ENCODE results near the gene GIMAP4. TPM values are rescaled to one million over a fixed set of nuclear protein-coding genes. Genes with fewer than 3 reads are reported as not detected.

The GIMAP4 gene
- total and polyA plus RNA-seq, 7 experiments from 2014 or later = 74.9 to 762 (median 406) TPM

GRCh38 chr7:150531704-150532103 is 35.5 kb upstream of the GIMAP4 start:
- Histone ChIP-seq H3K36me3 (ENCODE audit: control insufficient read depth in 2 of 3, insufficient read depth in 3 of 3, low read length in 3 of 3) (no peaks in the 10 kb centered on the region), H3K4me1 (ENCODE audit: control insufficient read depth in 2 of 2, insufficient read depth in 2 of 2, low read length in 2 of 2) (peaks cover 0 to 7% of the 10 kb centered on the region in 2 donors), H3K27ac (ENCODE audit: low read depth, low read length) (no peak overlapping the region), H3K4me3 (ENCODE audit: low read length) (no peak overlapping the region), H3K9me3 (ENCODE audit: control insufficient read depth in 2 of 3, low read length in 3 of 3) (peaks cover 7 to 35% (median 15%) of the 10 kb centered on the region in 3 experiments), H3K27me3 (ENCODE audit: control insufficient read depth in 2 of 2, insufficient read depth in 2 of 2, low read length in 2 of 2) (no peaks in the 10 kb centered on the region)
- DNase-seq = no peak
- peaks cover 33 to 87% (median 69%) of the 10 kb centered on the region in 11 donors for H3K9me3 Mint-ChIP-seq
- no peaks in the 10 kb centered on the region for H3K27me3 Mint-ChIP-seq
- CTCF ChIA-PET = interaction anchor here (1.4 kb wide), 2 partner anchors 11 to 21 kb away, joined by 5 read pairs; no protein-coding TSS in a partner anchor
- H3K4me3 Mint-ChIP-seq = peak overlapping the region in 2 of 10 donors; percentile 9 to 19
- intact Hi-C loops (cut with micrococcal nuclease) = no loop called here
- H3K27ac Mint-ChIP-seq = peak overlapping the region in 2 of 9 donors; percentile 53 to 67
- POLR2A ChIA-PET = interaction anchor here (0.9 to 17.4 kb wide), 7 partner anchors 8 to 224 kb away, joined by 3 to 217 read pairs (median 4); partner anchors contain the start of gene GIMAP4
- no peak for ATAC-seq
- peaks cover 42 to 81% (median 52%) of the 10 kb centered on the region in 5 donors for H3K36me3 Mint-ChIP-seq
- peaks cover 8 to 55% (median 48%) of the 10 kb centered on the region in 7 donors for H3K4me1 Mint-ChIP-seq

GRCh38 chr7:150538259-150538658 is 28.9 kb upstream of the GIMAP4 start:
- H3K27ac Mint-ChIP-seq = peak overlapping the region in 1 of 9 donors; percentile 43
- H3K4me1 ChIP-seq (ENCODE audit: control insufficient read depth in 2 of 2, insufficient read depth in 2 of 2, low read length in 2 of 2) = no peaks in the 10 kb centered on the region
- H3K9me3 Mint-ChIP-seq = peaks cover 2 to 87% (median 54%) of the 10 kb centered on the region in 11 donors
- no peak for ATAC-seq
- intact Hi-C loops (cut with micrococcal nuclease) = no loop called here
- H3K27me3 Mint-ChIP-seq = no peaks in the 10 kb centered on the region
- H3K27ac ChIP-seq (ENCODE audit: low read depth, low read length) = no peak overlapping the region
- H3K27me3 ChIP-seq (ENCODE audit: control insufficient read depth in 2 of 2, insufficient read depth in 2 of 2, low read length in 2 of 2) = no peaks in the 10 kb centered on the region
- CTCF ChIA-PET = interaction anchor here (1.2 kb wide), 1 partner anchor 58 kb away, joined by 3 read pairs; no protein-coding TSS in a partner anchor
- POLR2A ChIA-PET = interaction anchor here (0.7 to 17.4 kb wide), 9 partner anchors 9 to 218 kb away, joined by 3 to 217 read pairs (median 5); partner anchors contain the start of genes GIMAP4 and GIMAP8
- peaks cover 17 to 55% (median 21%) of the 10 kb centered on the region in 3 experiments for H3K9me3 ChIP-seq (ENCODE audit: control insufficient read depth in 2 of 3, low read length in 3 of 3)
- peak in 1 of 9 donors; percentile 20 for DNase-seq
- H3K36me3 Mint-ChIP-seq = peaks cover 26 to 74% (median 56%) of the 10 kb centered on the region in 5 donors
- peaks cover 3 to 39% (median 20%) of the 10 kb centered on the region in 7 donors for H3K4me1 Mint-ChIP-seq
- H3K4me3 ChIP-seq (ENCODE audit: low read length) = no peak overlapping the region
- peak overlapping the region in 1 of 10 donors; percentile 16 for H3K4me3 Mint-ChIP-seq
- no peaks in the 10 kb centered on the region for H3K36me3 ChIP-seq (ENCODE audit: control insufficient read depth in 2 of 3, insufficient read depth in 3 of 3, low read length in 3 of 3)

DNA sequence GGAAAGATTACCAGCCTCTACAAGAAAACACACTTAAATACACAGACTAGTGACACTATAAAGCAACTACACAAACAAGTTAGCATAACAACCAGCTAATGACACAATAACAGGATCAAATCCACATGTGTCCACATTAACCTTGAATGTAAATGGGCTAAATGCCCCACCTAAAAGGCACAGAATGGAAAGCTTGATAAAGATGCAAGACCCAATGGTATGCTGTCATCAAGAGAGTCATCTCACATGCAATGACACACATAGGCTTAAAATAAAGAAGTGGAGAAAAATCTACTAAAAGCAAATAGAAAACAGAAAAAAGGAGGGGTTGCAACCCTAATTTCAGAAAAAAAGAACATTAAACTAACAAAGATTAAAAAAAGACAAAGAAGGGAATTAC is 14.0 kb upstream of the GIMAP4 start:
- Mint-ChIP-seq H3K36me3 (peaks cover 22 to 80% (median 44%) of the 10 kb centered on the region in 5 donors), H3K9me3 (peaks cover 12 to 87% (median 48%) of the 10 kb centered on the region in 11 donors)
- intact Hi-C loops (cut with micrococcal nuclease) = loop anchor here in 1 of 2 donors (2.0 kb wide), 1 partner anchor 14 kb away; the partner anchor contains the start of gene GIMAP4

DNA sequence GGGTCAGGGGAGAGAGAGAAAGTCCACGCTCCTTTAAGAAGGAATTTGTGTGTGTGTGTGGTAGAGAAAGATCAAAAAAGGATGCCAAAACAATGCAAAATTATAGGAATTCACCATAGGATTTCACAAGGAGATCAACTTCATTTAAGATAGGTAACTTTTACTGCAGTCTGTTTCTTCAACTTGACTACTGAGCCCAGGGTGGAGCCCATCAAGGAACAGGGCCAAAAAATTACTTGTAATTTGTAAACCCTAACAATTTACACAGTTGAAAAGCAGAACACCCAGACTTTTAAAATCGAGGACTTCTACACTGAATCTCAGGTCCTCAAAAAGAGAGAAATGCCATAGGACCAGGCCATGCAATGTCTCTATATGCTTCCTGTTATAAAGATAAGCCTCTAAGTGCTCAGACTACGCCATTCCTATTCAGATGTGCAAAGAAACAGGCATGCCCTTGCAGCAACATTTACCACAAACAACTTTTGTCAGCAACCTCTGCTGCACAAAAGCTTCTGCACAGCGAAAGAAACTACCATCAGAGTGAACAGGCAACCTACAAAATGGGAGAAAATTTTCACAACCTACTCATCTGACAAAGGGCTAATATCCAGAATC is 10.6 kb upstream of the GIMAP4 start:
- ChIA-PET CTCF (no interaction called here), POLR2A (interaction anchor here (0.6 to 8.8 kb wide), 12 partner anchors 9 to 199 kb away, joined by 3 to 182 read pairs (median 6); partner anchors contain the start of genes GIMAP1, GIMAP4 and GIMAP7)
- peaks cover 34 to 82% (median 46%) of the 10 kb centered on the region in 5 donors for H3K36me3 Mint-ChIP-seq
- peaks cover 12 to 86% (median 53%) of the 10 kb centered on the region in 11 donors for H3K9me3 Mint-ChIP-seq
- peak overlapping the region; percentile 89 to 99 (median 94) for H3K27ac Mint-ChIP-seq
- H3K4me1 Mint-ChIP-seq = peaks cover 45 to 95% (median 90%) of the 10 kb centered on the region in 7 donors
- no peaks in the 10 kb centered on the region for H3K27me3 ChIP-seq (ENCODE audit: control insufficient read depth in 2 of 2, insufficient read depth in 2 of 2, low read length in 2 of 2)
- DNase-seq (peak in 7 of 9 donors; percentile 45 to 84 (median 73)), ATAC-seq (peak; percentile 99)
- H3K9me3 ChIP-seq (ENCODE audit: control insufficient read depth in 2 of 3, low read length in 3 of 3) = peaks cover 8 to 16% (median 10%) of the 10 kb centered on the region in 3 experiments
- H3K4me3 ChIP-seq (ENCODE audit: low read length) = peak overlapping the region; percentile 42
- H3K4me3 Mint-ChIP-seq = peak overlapping the region; percentile 48 to 92 (median 78)
- H3K27me3 Mint-ChIP-seq = no peaks in the 10 kb centered on the region
- peaks cover 47 to 74% of the 10 kb centered on the region in 2 donors for H3K4me1 ChIP-seq (ENCODE audit: control insufficient read depth in 2 of 2, insufficient read depth in 2 of 2, low read length in 2 of 2)
- no peaks in the 10 kb centered on the region for H3K36me3 ChIP-seq (ENCODE audit: control insufficient read depth in 2 of 3, insufficient read depth in 3 of 3, low read length in 3 of 3)
- peak overlapping the region; percentile 66 for H3K27ac ChIP-seq (ENCODE audit: low read depth, low read length)
- intact Hi-C loops (cut with micrococcal nuclease) = loop anchor here in 1 of 2 donors (1.0 to 2.0 kb wide), 4 partner anchors 8 to 108 kb away; no protein-coding TSS in a partner anchor

More for the DNA sequence above, 14.0 kb upstream of the GIMAP4 start:
- H3K27ac ChIP-seq (ENCODE audit: low read depth, low read length) = peak overlapping the region; percentile 47
- DNase-seq = no peak
- peaks cover 48 to 66% of the 10 kb centered on the region in 2 donors for H3K4me1 ChIP-seq (ENCODE audit: control insufficient read depth in 2 of 2, insufficient read depth in 2 of 2, low read length in 2 of 2)
- ChIA-PET POLR2A (interaction anchor here (0.8 to 8.8 kb wide), 14 partner anchors 13 to 202 kb away, joined by 3 to 182 read pairs (median 12); partner anchors contain the start of genes GIMAP4, GIMAP5, GIMAP6 and GIMAP7), CTCF (interaction anchor here (1.4 to 1.9 kb wide), 6 partner anchors 9 to 178 kb away, joined by 3 to 11 read pairs (median 4); partner anchors contain the start of genes GIMAP2 and GIMAP4)
- H3K4me1 Mint-ChIP-seq = peaks cover 43 to 78% (median 74%) of the 10 kb centered on the region in 7 donors
- ATAC-seq = no peak
- H3K27me3 Mint-ChIP-seq = no peaks in the 10 kb centered on the region
- no peaks in the 10 kb centered on the region for H3K36me3 ChIP-seq (ENCODE audit: control insufficient read depth in 2 of 3, insufficient read depth in 3 of 3, low read length in 3 of 3)
- H3K27ac Mint-ChIP-seq = peak overlapping the region; percentile 1 to 99 (median 94)
- peak overlapping the region in 9 of 10 donors; percentile 15 to 81 (median 63) for H3K4me3 Mint-ChIP-seq
- H3K9me3 ChIP-seq (ENCODE audit: control insufficient read depth in 2 of 3, low read length in 3 of 3) = peaks cover 4 to 8% (median 8%) of the 10 kb centered on the region in 3 experiments
- no peaks in the 10 kb centered on the region for H3K27me3 ChIP-seq (ENCODE audit: control insufficient read depth in 2 of 2, insufficient read depth in 2 of 2, low read length in 2 of 2)
- peak overlapping the region; percentile 45 for H3K4me3 ChIP-seq (ENCODE audit: low read length)

GRCh38 chr7:150560486-150560885 is 6.7 kb upstream of the GIMAP4 start:
- ChIA-PET CTCF (interaction anchor here (2.3 kb wide), 1 partner anchor 112 kb away, joined by 8 read pairs; no protein-coding TSS in a partner anchor), POLR2A (interaction anchor here (0.7 to 16.1 kb wide), 13 partner anchors 19 to 195 kb away, joined by 3 to 526 read pairs (median 10); partner anchors contain the start of genes GIMAP1, GIMAP2, GIMAP6 and GIMAP7)
- intact Hi-C loops (cut with micrococcal nuclease) = loop anchor here in 1 of 2 donors (10.0 kb wide), 1 partner anchor 276 kb away; no protein-coding TSS in a partner anchor
- Histone ChIP-seq H3K9me3 (ENCODE audit: control insufficient read depth in 2 of 3, low read length in 3 of 3) (peaks cover 5 to 16% (median 6%) of the 10 kb centered on the region in 3 experiments), H3K27ac (ENCODE audit: low read depth, low read length) (no peak overlapping the region), H3K36me3 (ENCODE audit: control insufficient read depth in 2 of 3, insufficient read depth in 3 of 3, low read length in 3 of 3) (no peaks in the 10 kb centered on the region), H3K27me3 (ENCODE audit: control insufficient read depth in 2 of 2, insufficient read depth in 2 of 2, low read length in 2 of 2) (no peaks in the 10 kb centered on the region), H3K4me3 (ENCODE audit: low read length) (peak overlapping the region; percentile 38), H3K4me1 (ENCODE audit: control insufficient read depth in 2 of 2, insufficient read depth in 2 of 2, low read length in 2 of 2) (peaks cover 57 to 74% of the 10 kb centered on the region in 2 donors)
- DNase-seq = no peak
- peak overlapping the region in 6 of 10 donors; percentile 2 to 96 (median 63) for H3K4me3 Mint-ChIP-seq
- H3K4me1 Mint-ChIP-seq = peaks cover 40 to 93% (median 88%) of the 10 kb centered on the region in 7 donors
- peaks cover 6 to 59% (median 18%) of the 10 kb centered on the region in 5 donors for H3K36me3 Mint-ChIP-seq
- no peak for ATAC-seq
- H3K27me3 Mint-ChIP-seq = no peaks in the 10 kb centered on the region
- peaks cover 0 to 53% (median 26%) of the 10 kb centered on the region in 11 donors for H3K9me3 Mint-ChIP-seq
- peak overlapping the region; percentile 6 to 97 (median 92) for H3K27ac Mint-ChIP-seq

- Mint-ChIP-seq H3K27ac (peak overlapping the region; percentile 92 to 97 (median 95)), H3K9me3 (peaks cover 0 to 40% (median 20%) of the 10 kb centered on the region in 11 donors), H3K36me3 (peaks cover 14 to 55% (median 27%) of the 10 kb centered on the region in 5 donors), H3K4me1 (peaks cover 34 to 90% (median 79%) of the 10 kb centered on the region in 7 donors), H3K4me3 (peak overlapping the region; percentile 75 to 96 (median 84)), H3K27me3 (no peaks in the 10 kb centered on the region)
- no peak for ATAC-seq
- intact Hi-C loops (cut with micrococcal nuclease) = loop anchor here (1.0 to 10.0 kb wide), 2 partner anchors 12 to 278 kb away; no protein-coding TSS in a partner anchor
- peaks cover 0 to 5% (median 0%) of the 10 kb centered on the region in 3 experiments for H3K36me3 ChIP-seq (ENCODE audit: control insufficient read depth in 2 of 3, insufficient read depth in 3 of 3, low read length in 3 of 3)
- peaks cover 47 to 71% of the 10 kb centered on the region in 2 donors for H3K4me1 ChIP-seq (ENCODE audit: control insufficient read depth in 2 of 2, insufficient read depth in 2 of 2, low read length in 2 of 2)
- no peak for DNase-seq
- H3K9me3 ChIP-seq (ENCODE audit: control insufficient read depth in 2 of 3, low read length in 3 of 3) = peaks cover 5 to 16% (median 6%) of the 10 kb centered on the region in 3 experiments
- peak overlapping the region; percentile 84 for H3K27ac ChIP-seq (ENCODE audit: low read depth, low read length)
- peak overlapping the region; percentile 21 for H3K4me3 ChIP-seq (ENCODE audit: low read length)
- H3K27me3 ChIP-seq (ENCODE audit: control insufficient read depth in 2 of 2, insufficient read depth in 2 of 2, low read length in 2 of 2) = no peaks in the 10 kb centered on the region
- POLR2A ChIA-PET = interaction anchor here (0.6 to 16.1 kb wide), 25 partner anchors 10 to 193 kb away, joined by 3 to 526 read pairs (median 7); partner anchors contain the start of genes GIMAP1, GIMAP2, GIMAP5 and GIMAP6
- CTCF ChIA-PET = interaction anchor here (0.7 to 1.2 kb wide), 6 partner anchors 10 to 123 kb away, joined by 3 to 5 read pairs (median 3); partner anchors contain the start of genes GIMAP2 and GIMAP6
These were observed 4.3 kb upstream of the GIMAP4 start for GRCh38 chr7:150562919-150563318.
